ENCODE measurements around the gene PRUNE2.
"Not testable (repeated sequence)": the region's sequence is repeated elsewhere in the genome, so short reads cannot be mapped to it uniquely, and the experiment has no call there.

The PRUNE2 gene

GRCh38 chr9:76593961-76594735, 311.8 kb downstream of the PRUNE2 start:
- not testable (repeated sequence) for FAIRE-seq

- FAIRE-seq, result no peak
Observed at GRCh38 chr9:76592974-76593347, 313.0 kb downstream of the PRUNE2 start.

- no peak for FAIRE-seq
Observed at GRCh38 chr9:76592091-76592973, 313.6 kb downstream of the PRUNE2 start.

- FAIRE-seq, result no peak
Observed at GRCh38 chr9:76591256-76591950, 314.5 kb downstream of the PRUNE2 start.

GRCh38 chr9:76588316-76588715, 317.6 kb downstream of the PRUNE2 start:
- FAIRE-seq, result no peak

GRCh38 chr9:76586390-76587314, 319.3 kb downstream of the PRUNE2 start:
- FAIRE-seq, result no peak

GRCh38 chr9:76585487-76586389, 320.2 kb downstream of the PRUNE2 start:
- no peak for FAIRE-seq

- no peak for FAIRE-seq
Observed at GRCh38 chr9:76583256-76583655, 322.7 kb downstream of the PRUNE2 start.

- no peak for FAIRE-seq
Observed at GRCh38 chr9:76581731-76582130, 324.2 kb downstream of the PRUNE2 start.

- peak; percentile 37 for FAIRE-seq
Observed at GRCh38 chr9:76580820-76581219, 325.1 kb downstream of the PRUNE2 start.

GRCh38 chr9:76580188-76580587, 325.7 kb downstream of the PRUNE2 start:
- FAIRE-seq, result no peak

GRCh38 chr9:76576344-76576743, 329.6 kb downstream of the PRUNE2 start:
- no peak for FAIRE-seq

GRCh38 chr9:76575761-76576160, 330.2 kb downstream of the PRUNE2 start:
- FAIRE-seq, result no peak

GRCh38 chr9:76573905-76574760, 331.8 kb downstream of the PRUNE2 start:
- FAIRE-seq, result no peak

- FAIRE-seq, result no peak
Observed at GRCh38 chr9:76573408-76573807, 332.5 kb downstream of the PRUNE2 start.

GRCh38 chr9:76572151-76572550, 333.8 kb downstream of the PRUNE2 start:
- FAIRE-seq, result no peak

- no peak for FAIRE-seq
Observed at GRCh38 chr9:76571743-76572146, 334.2 kb downstream of the PRUNE2 start.

- no peak for FAIRE-seq
Observed at GRCh38 chr9:76571288-76571687, 334.6 kb downstream of the PRUNE2 start.

- no peak for FAIRE-seq
Observed at GRCh38 chr9:76570826-76571225, 335.1 kb downstream of the PRUNE2 start.

GRCh38 chr9:76567086-76567485, 338.8 kb downstream of the PRUNE2 start:
- FAIRE-seq, result no peak

All from A204.1 (cell line).